Measurements from ENCODE around the gene EML4.
"Not testable (repeated sequence)": the region's sequence is repeated elsewhere in the genome, so short reads cannot be mapped to it uniquely, and the experiment has no call there.

EML4 gene

GRCh38 chr2:42315844-42316470, 146.8 kb downstream of the EML4 start:
- no peak for DNase-seq

GRCh38 chr2:42316910-42317309, 147.8 kb downstream of the EML4 start:
- no peak for DNase-seq

- no peak for DNase-seq
Observed at GRCh38 chr2:42317486-42317885, 148.3 kb downstream of the EML4 start.

GRCh38 chr2:42317945-42318344, 148.8 kb downstream of the EML4 start:
- no peak for DNase-seq

- no peak for DNase-seq
Observed at GRCh38 chr2:42319265-42319664, 150.1 kb downstream of the EML4 start.

GRCh38 chr2:42321452-42322064, 152.4 kb downstream of the EML4 start:
- DNase-seq: no peak

GRCh38 chr2:42324244-42324643, 155.1 kb downstream of the EML4 start:
- no peak for DNase-seq

GRCh38 chr2:42324949-42325348, 155.8 kb downstream of the EML4 start:
- no peak for DNase-seq

GRCh38 chr2:42325609-42326008, 156.5 kb downstream of the EML4 start:
- no peak for DNase-seq

- DNase-seq: no peak
Observed at GRCh38 chr2:42327125-42327524, 158.0 kb downstream of the EML4 start.

GRCh38 chr2:42328148-42328833, 159.1 kb downstream of the EML4 start:
- DNase-seq: no peak

GRCh38 chr2:42328923-42329322, 159.8 kb downstream of the EML4 start:
- DNase-seq: no peak

- no peak for DNase-seq
Observed at GRCh38 chr2:42329736-42330135, 160.6 kb downstream of the EML4 start.

- no peak for DNase-seq
Observed at GRCh38 chr2:42331569-42332284, 162.6 kb downstream of the EML4 start.

GRCh38 chr2:42332575-42332974, 163.4 kb downstream of the EML4 start:
- DNase-seq: no peak

GRCh38 chr2:42333579-42333978, 164.4 kb downstream of the EML4 start:
- no peak for DNase-seq

- no peak for DNase-seq
Observed at GRCh38 chr2:42334220-42334619, 165.1 kb downstream of the EML4 start.

- not testable (repeated sequence) for DNase-seq
Observed at GRCh38 chr2:42334865-42335264, 165.7 kb downstream of the EML4 start.

GRCh38 chr2:42335514-42336104, 166.5 kb downstream of the EML4 start:
- no peak for DNase-seq

- no peak for DNase-seq
Observed at GRCh38 chr2:42336361-42336965, 167.3 kb downstream of the EML4 start.

- no peak for DNase-seq
Observed at GRCh38 chr2:42337356-42337820, 168.2 kb downstream of the EML4 start.

- no peak for DNase-seq
Observed at GRCh38 chr2:42337846-42338566, 168.9 kb downstream of the EML4 start.

Measured in activated naive CD4-positive, alpha-beta T cell (primary cell).